T-helper 1 cell treated with Interleukin-12 subunit alpha and Interleukin-12 subunit beta and Interleukin-4 antibody, amounts not matched to agents 30 μg/mL and 1 μg/mL, for 36 hours (primary cell): ENCODE data around the gene FBXO40.
"Not testable (repeated sequence)": the region's sequence is repeated elsewhere in the genome, so short reads cannot be mapped to it uniquely, and the experiment has no call there.

ENCODE experiments used
- H3K27ac Mint-ChIP-seq: one replicate; pipeline ENCODE4 v1.8.0; 2021; ENCODE audit warnings: mild to moderate bottlenecking, mixed read lengths
- H3K27me3 Mint-ChIP-seq: one replicate; pipeline ENCODE4 v1.8.0; 2021; ENCODE audit warnings: low read depth, mixed read lengths
- H3K36me3 Mint-ChIP-seq: one replicate; pipeline ENCODE4 v1.8.0; 2021; ENCODE audit warnings: low read depth, mixed read lengths
- H3K4me1 Mint-ChIP-seq: one replicate; pipeline ENCODE4 v1.8.0; 2021; ENCODE audit warnings: low read depth, mixed read lengths
- H3K4me3 Mint-ChIP-seq: one replicate; pipeline ENCODE4 v1.8.0; 2021; ENCODE audit warnings: mild to moderate bottlenecking, moderate library complexity, mixed read lengths
- H3K9me3 Mint-ChIP-seq: one replicate; pipeline ENCODE4 v1.8.0; 2021; ENCODE audit warnings: mixed read lengths

The FBXO40 gene

GRCh38 chr3:121594850-121595249 is 1.7 kb downstream of the FBXO40 start:
- no peak overlapping the region for H3K27ac Mint-ChIP-seq
- no peaks in the 10 kb centered on the region for H3K36me3 Mint-ChIP-seq
- no peak overlapping the region for H3K4me3 Mint-ChIP-seq
- H3K27me3 Mint-ChIP-seq, result peaks cover 11% of the 10 kb centered on the region
- no peaks in the 10 kb centered on the region for H3K4me1 Mint-ChIP-seq
- H3K9me3 Mint-ChIP-seq, result no peaks in the 10 kb centered on the region

- no peaks in the 10 kb centered on the region for H3K4me1 Mint-ChIP-seq
- H3K9me3 Mint-ChIP-seq, result no peaks in the 10 kb centered on the region
- no peak overlapping the region for H3K4me3 Mint-ChIP-seq
- no peak overlapping the region for H3K27ac Mint-ChIP-seq
- H3K36me3 Mint-ChIP-seq, result no peaks in the 10 kb centered on the region
- peaks cover 6% of the 10 kb centered on the region for H3K27me3 Mint-ChIP-seq
Measured at GRCh38 chr3:121595765-121596406, 2.7 kb downstream of the FBXO40 start.

GRCh38 chr3:121598564-121598963 is 5.4 kb downstream of the FBXO40 start:
- Mint-ChIP-seq H3K36me3 (no peaks in the 10 kb centered on the region), H3K4me1 (no peaks in the 10 kb centered on the region), H3K4me3 (no peak overlapping the region), H3K27me3 (no peaks in the 10 kb centered on the region), H3K27ac (no peak overlapping the region), H3K9me3 (no peaks in the 10 kb centered on the region)

GRCh38 chr3:121599900-121600299 is 6.7 kb downstream of the FBXO40 start:
- H3K4me3 Mint-ChIP-seq, H3K4me1 Mint-ChIP-seq, H3K36me3 Mint-ChIP-seq, H3K27ac Mint-ChIP-seq, H3K27me3 Mint-ChIP-seq, H3K9me3 Mint-ChIP-seq: not testable (repeated sequence)

- Mint-ChIP-seq H3K9me3 (no peaks in the 10 kb centered on the region), H3K27ac (no peak overlapping the region), H3K4me1 (no peaks in the 10 kb centered on the region), H3K4me3 (no peak overlapping the region), H3K36me3 (no peaks in the 10 kb centered on the region), H3K27me3 (no peaks in the 10 kb centered on the region)
Measured at GRCh38 chr3:121601212-121601812, 8.1 kb downstream of the FBXO40 start.

GRCh38 chr3:121604759-121605158 is 11.6 kb downstream of the FBXO40 start:
- Mint-ChIP-seq H3K27me3 (no peaks in the 10 kb centered on the region), H3K4me3 (no peak overlapping the region), H3K9me3 (no peaks in the 10 kb centered on the region), H3K4me1 (no peaks in the 10 kb centered on the region), H3K27ac (no peak overlapping the region), H3K36me3 (no peaks in the 10 kb centered on the region)

GRCh38 chr3:121606106-121606505 is 12.9 kb downstream of the FBXO40 start:
- Mint-ChIP-seq H3K9me3 (no peaks in the 10 kb centered on the region), H3K4me3 (no peak overlapping the region), H3K27me3 (no peaks in the 10 kb centered on the region), H3K36me3 (no peaks in the 10 kb centered on the region), H3K27ac (no peak overlapping the region), H3K4me1 (no peaks in the 10 kb centered on the region)

- H3K4me3 Mint-ChIP-seq, result no peak overlapping the region
- no peak overlapping the region for H3K27ac Mint-ChIP-seq
- peaks cover 3% of the 10 kb centered on the region for H3K4me1 Mint-ChIP-seq
- H3K9me3 Mint-ChIP-seq, result no peaks in the 10 kb centered on the region
- H3K36me3 Mint-ChIP-seq, result no peaks in the 10 kb centered on the region
- peaks cover 20% of the 10 kb centered on the region for H3K27me3 Mint-ChIP-seq
Measured at GRCh38 chr3:121619691-121620090, 26.5 kb downstream of the FBXO40 start.

- peaks cover 20% of the 10 kb centered on the region for H3K27me3 Mint-ChIP-seq
- no peaks in the 10 kb centered on the region for H3K36me3 Mint-ChIP-seq
- peaks cover 3% of the 10 kb centered on the region for H3K4me1 Mint-ChIP-seq
- no peak overlapping the region for H3K27ac Mint-ChIP-seq
- H3K4me3 Mint-ChIP-seq, result no peak overlapping the region
- H3K9me3 Mint-ChIP-seq, result no peaks in the 10 kb centered on the region
Measured at GRCh38 chr3:121621491-121621890, 28.3 kb downstream of the FBXO40 start.

- Mint-ChIP-seq H3K27ac (no peak overlapping the region), H3K4me1 (peaks cover 3% of the 10 kb centered on the region), H3K27me3 (peaks cover 16% of the 10 kb centered on the region), H3K36me3 (peaks cover 9% of the 10 kb centered on the region), H3K9me3 (no peaks in the 10 kb centered on the region), H3K4me3 (no peak overlapping the region)
Measured at GRCh38 chr3:121624147-121624899, 31.1 kb downstream of the FBXO40 start.

GRCh38 chr3:121626495-121626894 is 33.3 kb downstream of the FBXO40 start:
- H3K36me3 Mint-ChIP-seq, result peaks cover 29% of the 10 kb centered on the region
- no peak overlapping the region for H3K27ac Mint-ChIP-seq
- no peaks in the 10 kb centered on the region for H3K9me3 Mint-ChIP-seq
- peaks cover 9% of the 10 kb centered on the region for H3K27me3 Mint-ChIP-seq
- H3K4me1 Mint-ChIP-seq, result peaks cover 3% of the 10 kb centered on the region
- H3K4me3 Mint-ChIP-seq, result no peak overlapping the region

- Mint-ChIP-seq H3K9me3 (no peaks in the 10 kb centered on the region), H3K27ac (no peak overlapping the region), H3K36me3 (peaks cover 36% of the 10 kb centered on the region), H3K4me1 (no peaks in the 10 kb centered on the region), H3K4me3 (no peak overlapping the region), H3K27me3 (peaks cover 2% of the 10 kb centered on the region)
Measured at GRCh38 chr3:121627211-121627610, 34.0 kb downstream of the FBXO40 start.

GRCh38 chr3:121627622-121628021 is 34.4 kb downstream of the FBXO40 start:
- H3K27me3 Mint-ChIP-seq, result no peaks in the 10 kb centered on the region
- H3K4me3 Mint-ChIP-seq, result no peak overlapping the region
- H3K4me1 Mint-ChIP-seq, result no peaks in the 10 kb centered on the region
- H3K36me3 Mint-ChIP-seq, result peaks cover 41% of the 10 kb centered on the region
- H3K9me3 Mint-ChIP-seq, result no peaks in the 10 kb centered on the region
- H3K27ac Mint-ChIP-seq, result no peak overlapping the region

GRCh38 chr3:121629601-121630000 is 36.4 kb downstream of the FBXO40 start:
- Mint-ChIP-seq H3K4me3 (no peak overlapping the region), H3K9me3 (no peaks in the 10 kb centered on the region), H3K4me1 (no peaks in the 10 kb centered on the region), H3K27me3 (no peaks in the 10 kb centered on the region), H3K27ac (no peak overlapping the region), H3K36me3 (peaks cover 53% of the 10 kb centered on the region)

GRCh38 chr3:121630355-121630754 is 37.2 kb downstream of the FBXO40 start:
- Mint-ChIP-seq H3K4me3 (no peak overlapping the region), H3K27me3 (no peaks in the 10 kb centered on the region), H3K9me3 (no peaks in the 10 kb centered on the region), H3K4me1 (no peaks in the 10 kb centered on the region), H3K36me3 (peaks cover 60% of the 10 kb centered on the region), H3K27ac (no peak overlapping the region)
